ENCODE results near the gene PURB. TPM values are rescaled to one million over a fixed set of nuclear protein-coding genes. Genes with fewer than 3 reads are reported as not detected.

The PURB gene
- total RNA-seq, 1 donor from 2014 or later: 23.8 TPM

DNA sequence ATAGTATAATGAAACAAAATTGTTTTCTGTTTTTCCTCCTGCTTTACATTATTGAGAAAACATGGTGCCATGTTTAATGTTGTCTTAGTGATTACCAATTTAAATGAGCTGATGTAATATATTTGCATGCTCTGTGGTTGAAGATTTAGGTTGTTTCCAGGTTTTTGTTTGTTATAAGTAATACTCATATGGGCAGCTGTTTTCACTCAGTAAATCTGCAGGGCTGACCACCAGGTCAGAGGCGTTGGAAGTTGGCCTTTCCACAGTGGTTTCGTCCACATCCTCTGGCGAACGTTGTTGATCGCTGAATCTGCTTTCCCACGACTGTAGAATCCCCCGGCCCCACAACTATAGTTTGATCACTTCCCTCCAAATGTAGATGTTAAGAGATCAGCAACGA is 21.6 kb upstream of the PURB start:
- TF ChIP-seq, protein P1, sequence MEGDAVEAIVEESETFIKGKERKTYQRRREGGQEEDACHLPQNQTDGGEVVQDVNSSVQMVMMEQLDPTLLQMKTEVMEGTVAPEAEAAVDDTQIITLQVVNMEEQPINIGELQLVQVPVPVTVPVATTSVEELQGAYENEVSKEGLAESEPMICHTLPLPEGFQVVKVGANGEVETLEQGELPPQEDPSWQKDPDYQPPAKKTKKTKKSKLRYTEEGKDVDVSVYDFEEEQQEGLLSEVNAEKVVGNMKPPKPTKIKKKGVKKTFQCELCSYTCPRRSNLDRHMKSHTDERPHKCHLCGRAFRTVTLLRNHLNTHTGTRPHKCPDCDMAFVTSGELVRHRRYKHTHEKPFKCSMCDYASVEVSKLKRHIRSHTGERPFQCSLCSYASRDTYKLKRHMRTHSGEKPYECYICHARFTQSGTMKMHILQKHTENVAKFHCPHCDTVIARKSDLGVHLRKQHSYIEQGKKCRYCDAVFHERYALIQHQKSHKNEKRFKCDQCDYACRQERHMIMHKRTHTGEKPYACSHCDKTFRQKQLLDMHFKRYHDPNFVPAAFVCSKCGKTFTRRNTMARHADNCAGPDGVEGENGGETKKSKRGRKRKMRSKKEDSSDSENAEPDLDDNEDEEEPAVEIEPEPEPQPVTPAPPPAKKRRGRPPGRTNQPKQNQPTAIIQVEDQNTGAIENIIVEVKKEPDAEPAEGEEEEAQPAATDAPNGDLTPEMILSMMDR (IDR thresholded peaks at IDR 0.05): no peak
- no peaks in the 10 kb centered on the region for H3K4me1 Mint-ChIP-seq
- no peak for ATAC-seq (ENCODE audit: low read depth)
- H3K36me3 Mint-ChIP-seq (ENCODE audit: low read depth): no peaks in the 10 kb centered on the region
- ChIA-PET POLR2A (interaction anchor here (0.7 kb wide), 1 partner anchor 93 kb away, joined by 5 read pairs; no protein-coding TSS in a partner anchor), CTCF (no interaction called here)
- H3K27ac Mint-ChIP-seq: no peak overlapping the region
- H3K4me3 Mint-ChIP-seq: no peak overlapping the region
- DNase-seq: no peak
- no peaks in the 10 kb centered on the region for H3K9me3 Mint-ChIP-seq
- intact Hi-C loops (cut with micrococcal nuclease): no loop called here
- H3K27me3 Mint-ChIP-seq: peaks cover 5% of the 10 kb centered on the region

DNA sequence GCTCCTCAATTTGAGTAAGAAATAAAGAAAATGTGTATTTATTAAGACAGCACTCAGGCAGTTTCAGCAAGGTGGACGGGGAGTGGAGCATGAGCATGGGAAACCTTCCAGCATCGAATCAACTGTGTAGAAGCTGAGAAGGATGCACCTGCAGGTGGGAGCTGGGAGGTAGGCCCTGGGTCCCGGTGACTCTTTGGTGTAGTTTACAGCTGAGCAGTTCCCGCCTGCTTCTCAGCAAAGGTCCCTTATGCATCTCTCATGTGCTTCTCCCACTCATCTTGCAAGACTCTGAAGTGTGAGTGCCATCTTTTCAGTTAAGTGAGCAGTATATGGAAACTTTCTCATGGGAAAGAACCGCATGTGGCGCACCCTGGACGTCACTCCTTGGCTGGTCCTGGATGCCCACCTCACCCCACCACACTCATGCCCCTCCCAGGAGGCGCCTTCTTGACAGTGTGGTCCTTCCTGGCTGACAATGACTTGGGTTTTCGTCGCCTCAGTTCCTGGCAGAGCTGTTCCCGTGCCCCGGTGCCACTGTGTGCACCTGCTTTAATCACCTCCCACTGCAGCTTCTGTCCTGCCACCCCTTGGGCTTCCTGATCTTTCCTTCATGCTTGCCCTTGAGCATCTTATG is 19.8 kb upstream of the PURB start:
- ChIA-PET POLR2A (interaction anchor here (1.4 kb wide), 1 partner anchor 19 kb away, joined by 4 read pairs; the partner anchor contains the start of gene PURB), CTCF (interaction anchor here (1.2 kb wide), 1 partner anchor 15 kb away, joined by 3 read pairs; no protein-coding TSS in a partner anchor)
- no peaks in the 10 kb centered on the region for H3K4me1 Mint-ChIP-seq
- no peaks in the 10 kb centered on the region for H3K9me3 Mint-ChIP-seq
- TF ChIP-seq, protein P1 (IDR thresholded peaks at IDR 0.05): no peak
- H3K27ac Mint-ChIP-seq: no peak overlapping the region
- no peak overlapping the region for H3K4me3 Mint-ChIP-seq
- no peak for DNase-seq
- intact Hi-C loops (cut with micrococcal nuclease): no loop called here
- no peak for ATAC-seq (ENCODE audit: low read depth)
- H3K27me3 Mint-ChIP-seq: peaks cover 5% of the 10 kb centered on the region
- no peaks in the 10 kb centered on the region for H3K36me3 Mint-ChIP-seq (ENCODE audit: low read depth)

DNA sequence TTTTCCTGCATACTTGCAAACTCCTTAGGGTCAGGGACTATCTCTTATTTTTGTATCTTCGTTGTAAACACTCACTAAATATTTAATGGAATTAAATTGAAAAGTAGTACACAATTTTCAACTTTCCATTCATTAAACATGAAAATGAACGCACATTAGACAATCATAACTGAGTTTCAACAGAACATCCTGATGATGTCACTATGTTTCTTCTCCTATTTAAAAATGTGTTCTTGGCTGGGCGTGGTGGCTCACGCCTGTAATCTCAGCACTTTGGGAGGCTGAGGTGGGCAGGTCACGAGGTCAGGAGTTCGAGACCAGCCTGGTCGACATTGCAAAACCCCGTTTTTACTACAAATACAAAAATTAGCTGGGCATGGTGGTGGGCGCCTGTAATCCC is 14.1 kb upstream of the PURB start:
- intact Hi-C loops (cut with micrococcal nuclease): no loop called here

DNA sequence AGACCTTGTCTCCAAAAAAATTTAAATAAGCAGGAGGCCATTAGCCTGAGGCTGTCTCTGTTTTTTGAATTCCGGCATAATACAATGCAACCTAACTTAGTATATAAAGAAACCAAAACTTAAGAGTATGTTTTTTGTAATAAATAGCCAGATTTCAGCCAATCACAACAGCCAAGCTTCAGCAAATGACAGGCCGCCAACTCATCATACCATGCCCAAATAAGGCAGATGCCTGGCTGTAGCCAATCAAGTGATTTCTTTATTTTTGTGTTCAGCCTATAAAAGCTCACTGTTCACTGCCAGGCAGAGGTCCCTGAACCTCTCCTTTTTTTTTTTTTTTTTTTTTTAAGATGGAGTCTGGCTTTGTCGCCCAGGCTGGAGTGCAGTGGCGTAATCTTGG is 12.7 kb upstream of the PURB start:
- CTCF ChIA-PET: no interaction called here
- ATAC-seq (ENCODE audit: low read depth) (no peak), DNase-seq (no peak)
- Mint-ChIP-seq H3K4me1 (peaks cover 6% of the 10 kb centered on the region), H3K27ac (no peak overlapping the region), H3K27me3 (no peaks in the 10 kb centered on the region), H3K4me3 (no peak overlapping the region), H3K9me3 (no peaks in the 10 kb centered on the region), H3K36me3 (ENCODE audit: low read depth) (no peaks in the 10 kb centered on the region)
- POLR2A ChIA-PET: interaction anchor here (0.7 kb wide), 1 partner anchor 316 kb away, joined by 15 read pairs; no protein-coding TSS in a partner anchor
- TF ChIP-seq, protein P1 (IDR thresholded peaks at IDR 0.05): no peak
- intact Hi-C loops (cut with micrococcal nuclease): no loop called here

More for the DNA sequence above, 14.1 kb upstream of the PURB start:
- ATAC-seq (ENCODE audit: low read depth) (no peak), DNase-seq (no peak)
- no peaks in the 10 kb centered on the region for H3K9me3 Mint-ChIP-seq
- CTCF ChIA-PET: no interaction called here
- no peaks in the 10 kb centered on the region for H3K36me3 Mint-ChIP-seq (ENCODE audit: low read depth)
- H3K27me3 Mint-ChIP-seq: no peaks in the 10 kb centered on the region
- TF ChIP-seq, protein P1 (IDR thresholded peaks at IDR 0.05): no peak
- no peak overlapping the region for H3K4me3 Mint-ChIP-seq
- POLR2A ChIA-PET: no interaction called here
- peaks cover 6% of the 10 kb centered on the region for H3K4me1 Mint-ChIP-seq
- H3K27ac Mint-ChIP-seq: no peak overlapping the region

DNA sequence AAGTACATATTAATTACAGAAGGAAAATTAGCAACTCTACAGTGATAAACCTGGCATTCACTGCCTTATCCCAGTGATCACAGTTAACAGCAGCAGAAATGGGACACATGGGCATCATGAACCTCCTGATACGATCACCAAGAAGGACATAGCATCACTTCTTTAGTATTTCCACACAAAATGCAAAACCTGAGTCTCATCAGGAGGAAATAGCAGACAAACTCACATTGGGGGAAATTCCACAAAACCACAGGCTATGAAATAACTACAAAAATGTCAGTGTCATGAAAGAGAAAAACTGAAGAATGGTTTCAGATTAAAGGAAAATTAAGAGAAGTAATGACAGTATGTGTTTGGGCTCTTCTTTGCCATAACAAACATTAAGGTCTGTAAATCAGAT is 12.0 kb upstream of the PURB start:
- Mint-ChIP-seq H3K27me3 (no peaks in the 10 kb centered on the region), H3K9me3 (no peaks in the 10 kb centered on the region), H3K4me1 (peaks cover 6% of the 10 kb centered on the region), H3K27ac (no peak overlapping the region), H3K36me3 (ENCODE audit: low read depth) (no peaks in the 10 kb centered on the region), H3K4me3 (no peak overlapping the region)
- DNase-seq (no peak), ATAC-seq (ENCODE audit: low read depth) (no peak)
- TF ChIP-seq, protein P1 (IDR thresholded peaks at IDR 0.05): no peak
- intact Hi-C loops (cut with micrococcal nuclease): no loop called here
- POLR2A ChIA-PET: no interaction called here
- CTCF ChIA-PET: no interaction called here

Data from activated B cell treated with CpG ODN at 0.5 μM for 24 hours (primary cell).